GM12874 (cell line): ENCODE results near the gene SH3YL1.

Experiments
- CTCF ChIP-seq: IDR thresholded peaks from 2 replicates; pipeline ENCODE4 v1.5.1; 2011; ENCODE audit warnings: low read depth, mild to moderate bottlenecking, control low read depth, low read length, moderate library complexity; ENCODE audit not compliant: insufficient read depth

Gene SH3YL1

DNA sequence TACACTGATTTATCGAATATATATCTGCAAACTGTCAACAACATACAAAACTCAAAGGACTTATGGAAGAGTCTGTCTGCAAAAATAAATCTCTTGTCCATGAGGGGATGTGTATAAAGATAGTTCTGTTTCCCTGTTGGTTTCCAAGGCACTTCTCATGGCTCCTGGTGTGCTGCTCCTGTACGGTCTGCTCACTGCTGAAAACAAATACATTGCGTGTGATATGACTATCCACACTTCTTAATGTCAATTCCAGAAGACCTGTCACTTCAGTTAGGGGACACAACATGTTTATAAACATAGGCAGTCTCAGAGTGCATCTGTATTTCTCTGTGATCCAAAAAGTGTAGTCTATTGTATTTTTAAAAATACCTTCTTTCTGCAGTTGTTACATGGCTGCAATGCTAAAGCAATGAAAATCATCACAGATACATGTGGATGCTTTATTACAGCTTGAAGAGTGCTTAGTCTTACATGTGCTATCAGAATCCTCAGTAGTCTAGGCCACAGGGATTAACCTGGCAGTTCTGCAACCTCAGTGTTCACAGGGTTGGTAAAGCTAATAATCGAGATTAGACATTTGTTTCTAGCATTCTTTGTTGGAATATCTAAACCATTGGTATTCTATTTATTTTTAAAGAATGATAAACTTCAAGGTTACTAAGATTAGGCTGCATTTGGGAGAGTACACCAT is 16.3 kb upstream of the SH3YL1 start:
- TF ChIP-seq CTCF, result no peak

DNA sequence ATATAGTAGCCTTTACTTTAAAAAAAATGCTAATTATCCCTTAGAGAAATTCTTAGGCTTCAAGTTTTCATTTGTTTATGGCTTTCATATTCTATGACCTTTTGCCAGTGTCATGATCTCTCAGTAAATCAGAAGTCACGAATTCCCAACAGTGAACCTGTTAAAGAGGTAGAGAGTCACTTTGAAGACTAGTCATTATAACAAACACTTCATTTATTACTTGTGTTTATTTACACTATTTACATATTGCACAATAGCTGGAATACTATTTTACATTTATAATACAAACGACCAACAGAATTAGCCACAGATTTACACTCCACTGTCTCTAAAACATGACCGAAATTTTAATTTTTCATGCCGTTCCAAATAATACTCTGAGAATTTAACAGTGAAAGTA is 15.5 kb upstream of the SH3YL1 start:
- TF ChIP-seq CTCF, result no peak

DNA sequence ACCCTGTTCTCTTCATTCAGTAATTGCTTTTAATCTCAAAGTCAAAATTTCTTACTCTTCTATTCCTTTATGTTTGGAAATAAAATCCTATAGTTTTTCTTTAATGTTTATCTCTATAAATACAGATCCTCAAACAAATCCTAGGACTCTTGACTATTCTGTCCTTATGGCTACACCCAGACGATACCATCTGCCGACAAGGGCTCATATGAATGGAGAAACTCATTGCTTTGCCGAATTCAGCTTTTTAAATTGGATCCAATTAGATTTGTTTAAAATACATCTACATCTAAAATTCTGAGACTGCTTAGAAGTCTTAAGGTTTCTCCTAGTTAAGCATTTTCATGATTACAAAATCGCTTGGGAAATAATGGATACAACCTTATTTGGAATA is 15.1 kb upstream of the SH3YL1 start:
- no peak for TF ChIP-seq CTCF

DNA sequence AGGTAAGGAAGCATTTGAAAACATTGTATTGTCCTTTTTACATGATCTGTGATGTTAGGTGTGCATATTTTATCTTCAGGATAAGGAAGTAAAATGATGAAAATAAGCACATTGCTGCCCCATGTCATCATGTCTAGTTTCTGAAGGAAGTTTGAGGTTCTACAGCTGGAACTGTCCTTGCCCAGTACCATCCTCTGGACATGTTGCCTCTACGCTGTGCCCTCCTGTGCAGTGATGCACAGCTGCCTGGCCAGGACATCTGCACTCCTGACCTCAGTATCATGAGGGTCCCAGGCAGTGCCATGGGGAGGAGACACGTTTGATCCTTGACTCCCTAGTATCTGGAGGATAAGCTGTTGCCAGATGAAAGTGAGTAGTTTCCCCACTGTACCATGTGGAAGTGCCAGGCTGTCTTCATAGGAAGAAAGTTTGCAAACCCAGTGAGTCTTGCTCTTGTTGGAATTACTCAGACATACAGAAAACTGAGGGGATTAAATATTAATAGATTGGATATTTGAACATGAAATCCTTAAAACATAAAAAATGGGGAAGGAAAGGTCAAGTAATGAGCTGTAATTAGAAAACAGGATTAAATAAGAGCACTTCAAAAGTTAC is 14.6 kb upstream of the SH3YL1 start:
- TF ChIP-seq CTCF, result no peak

GRCh38 chr2:275466-275865 is 11.6 kb upstream of the SH3YL1 start:
- no peak for TF ChIP-seq CTCF

GRCh38 chr2:274503-274902 is 10.7 kb upstream of the SH3YL1 start:
- no peak for TF ChIP-seq CTCF

DNA sequence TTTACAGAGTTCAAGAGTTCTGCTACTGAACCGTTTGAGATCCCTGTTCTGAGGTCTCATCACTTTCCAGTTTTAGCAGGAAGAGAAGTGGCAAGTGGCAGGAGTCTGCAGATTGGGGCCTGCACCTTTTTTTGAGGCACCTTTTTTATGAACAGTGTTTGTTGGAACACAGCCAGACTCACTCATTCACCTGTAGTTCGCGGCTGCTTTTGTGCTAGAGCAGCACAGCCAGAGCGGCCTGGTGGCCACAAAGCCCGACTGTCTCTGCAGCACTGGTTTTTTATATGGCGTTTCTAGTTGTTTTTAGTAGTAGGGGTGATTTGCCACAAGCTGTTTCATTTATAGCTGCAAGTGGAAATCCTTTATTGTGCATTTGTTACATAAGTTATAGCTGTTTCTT is 9.5 kb upstream of the SH3YL1 start:
- TF ChIP-seq CTCF, result no peak

DNA sequence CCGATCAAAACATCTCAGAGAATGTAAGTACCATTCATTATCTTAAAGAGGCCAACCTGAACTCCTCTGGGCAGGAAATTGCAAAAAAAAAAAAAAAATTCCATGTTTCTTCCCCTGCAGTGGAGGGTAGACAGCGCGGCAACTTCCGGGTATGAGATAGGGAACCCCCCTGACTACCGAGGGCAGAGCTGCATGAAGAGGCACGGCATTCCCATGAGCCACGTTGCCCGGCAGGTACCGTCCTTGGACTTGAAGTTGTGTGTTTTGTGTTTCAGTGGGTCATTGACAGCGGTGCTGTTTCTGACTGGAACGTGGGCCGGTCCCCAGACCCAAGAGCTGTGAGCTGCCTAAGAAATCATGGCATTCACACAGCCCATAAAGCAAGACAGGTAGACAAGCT is 8.1 kb upstream of the SH3YL1 start:
- no peak for TF ChIP-seq CTCF
